Suprapubic skin (tissue), 4 donors: Measurements from ENCODE around the gene APMAP.
"Not testable (repeated sequence)": the region's sequence is repeated elsewhere in the genome, so short reads cannot be mapped to it uniquely, and the experiment has no call there.

Experiments
- POLR2A ChIP-seq, 2 donors: fragments of 450-650 bp; IDR thresholded peaks; one replicate each; pipeline ENCODE4 v1.6.1; 2017; ENCODE audit warnings: antibody characterized with exemption in 2 of 2, mild to moderate bottlenecking in 2 of 2, moderate library complexity in 2 of 2
- POLR2AphosphoS5 ChIP-seq, 3 donors: sonication (generic); formaldehyde crosslinking; IDR thresholded peaks; one replicate each; pipeline ENCODE4 v1.6.1; 2017; ENCODE audit warnings: antibody characterized with exemption in 3 of 3

GRCh38 chr20:24930724-24931688 is 61.5 kb downstream of the APMAP start:
- not testable (repeated sequence) for TF ChIP-seq POLR2AphosphoS5, POLR2A (IDR thresholded peaks at IDR 0.05)
